ENCODE data around the gene TSSK6. TPM values are rescaled to one million over a fixed set of nuclear protein-coding genes. Genes with fewer than 3 reads are reported as not detected.
A peak's percentile ranks its signal among the peaks of the same experiment; 100 is the strongest.

The TSSK6 gene
- total and polyA plus RNA-seq, 4 donors: 0.21 to 2.3 (median 1.1) TPM

- Histone ChIP-seq H3K27ac (ENCODE audit: low read depth in 1 of 2, low read length in 2 of 2) (no peak overlapping the region), H3K9ac (ENCODE audit: low read depth in 1 of 2, low read length in 2 of 2) (no peak overlapping the region), H3K27me3 (ENCODE audit: control insufficient read depth in 4 of 4, insufficient read depth in 4 of 4, low read length in 3 of 4) (peaks cover 0 to 8% (median 2%) of the 10 kb centered on the region in 4 donors), H3K4me1 (ENCODE audit: control insufficient read depth in 4 of 4, insufficient read depth in 4 of 4, low read length in 3 of 4) (peaks cover 0 to 9% (median 6%) of the 10 kb centered on the region in 4 donors), H3K36me3 (ENCODE audit: control insufficient read depth in 4 of 4, insufficient read depth in 3 of 4, low read depth in 1 of 4, low read length in 3 of 4) (no peaks in the 10 kb centered on the region), H3K9me3 (ENCODE audit: control insufficient read depth in 4 of 4, low read length in 3 of 4) (peaks cover 0 to 3% (median 0%) of the 10 kb centered on the region in 4 donors), H3K4me3 (ENCODE audit: low read depth in 1 of 3, low read length in 3 of 3) (peak overlapping the region in 1 of 3 donors; percentile 8)
- peak; percentile 95 for DNase-seq (ENCODE audit: low spot score)
- no peak for TF ChIP-seq GABPA (IDR thresholded peaks at IDR 0.05 in 1 of 2, conservative IDR thresholded peaks at IDR 0.05 in 1 of 2)
- TF ChIP-seq HNF4G (IDR thresholded peaks at IDR 0.05): no peak
- no peak for TF ChIP-seq NR2F2 (IDR thresholded peaks at IDR 0.05)
- TF ChIP-seq, protein P1, sequence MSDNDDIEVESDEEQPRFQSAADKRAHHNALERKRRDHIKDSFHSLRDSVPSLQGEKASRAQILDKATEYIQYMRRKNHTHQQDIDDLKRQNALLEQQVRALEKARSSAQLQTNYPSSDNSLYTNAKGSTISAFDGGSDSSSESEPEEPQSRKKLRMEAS (IDR thresholded peaks at IDR 0.05): no peak
- TF ChIP-seq, protein P2, sequence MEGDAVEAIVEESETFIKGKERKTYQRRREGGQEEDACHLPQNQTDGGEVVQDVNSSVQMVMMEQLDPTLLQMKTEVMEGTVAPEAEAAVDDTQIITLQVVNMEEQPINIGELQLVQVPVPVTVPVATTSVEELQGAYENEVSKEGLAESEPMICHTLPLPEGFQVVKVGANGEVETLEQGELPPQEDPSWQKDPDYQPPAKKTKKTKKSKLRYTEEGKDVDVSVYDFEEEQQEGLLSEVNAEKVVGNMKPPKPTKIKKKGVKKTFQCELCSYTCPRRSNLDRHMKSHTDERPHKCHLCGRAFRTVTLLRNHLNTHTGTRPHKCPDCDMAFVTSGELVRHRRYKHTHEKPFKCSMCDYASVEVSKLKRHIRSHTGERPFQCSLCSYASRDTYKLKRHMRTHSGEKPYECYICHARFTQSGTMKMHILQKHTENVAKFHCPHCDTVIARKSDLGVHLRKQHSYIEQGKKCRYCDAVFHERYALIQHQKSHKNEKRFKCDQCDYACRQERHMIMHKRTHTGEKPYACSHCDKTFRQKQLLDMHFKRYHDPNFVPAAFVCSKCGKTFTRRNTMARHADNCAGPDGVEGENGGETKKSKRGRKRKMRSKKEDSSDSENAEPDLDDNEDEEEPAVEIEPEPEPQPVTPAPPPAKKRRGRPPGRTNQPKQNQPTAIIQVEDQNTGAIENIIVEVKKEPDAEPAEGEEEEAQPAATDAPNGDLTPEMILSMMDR (IDR thresholded peaks at IDR 0.05; ENCODE audit: low read depth, low read length, missing input control): no peak
- TF ChIP-seq SP1 (IDR thresholded peaks at IDR 0.05): no peak
- 14% methylated on average over 74 of the region's 74 CpGs for WGBS
These were observed 24.8 kb upstream of the TSSK6 start for GRCh38 chr19:19540064-19540714.

DNA sequence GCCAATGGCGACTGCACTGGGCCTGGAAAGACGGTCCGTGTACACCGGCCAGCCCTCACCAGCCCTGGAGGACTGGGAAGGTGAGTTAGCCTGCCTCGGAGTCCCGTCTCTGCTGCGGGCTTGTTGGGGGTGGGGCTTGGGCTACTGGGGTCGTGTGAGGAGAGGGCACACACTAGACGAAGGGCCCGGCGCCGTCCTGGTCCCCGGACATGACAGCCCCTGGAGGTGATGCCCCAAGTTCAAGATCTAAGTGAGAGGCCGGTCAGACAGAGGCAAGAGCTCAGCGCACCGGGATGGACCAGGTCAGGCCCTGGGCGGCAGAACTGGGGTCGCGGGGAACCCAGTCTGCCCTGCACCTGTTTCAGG is 24.3 kb upstream of the TSSK6 start:
- Histone ChIP-seq H3K4me1 (ENCODE audit: control insufficient read depth in 4 of 4, insufficient read depth in 4 of 4, low read length in 3 of 4) (peaks cover 0 to 9% (median 6%) of the 10 kb centered on the region in 4 donors), H3K27ac (ENCODE audit: low read depth in 1 of 2, low read length in 2 of 2) (no peak overlapping the region), H3K27me3 (ENCODE audit: control insufficient read depth in 4 of 4, insufficient read depth in 4 of 4, low read length in 3 of 4) (peaks cover 0 to 8% (median 2%) of the 10 kb centered on the region in 4 donors), H3K36me3 (ENCODE audit: control insufficient read depth in 4 of 4, insufficient read depth in 3 of 4, low read depth in 1 of 4, low read length in 3 of 4) (no peaks in the 10 kb centered on the region), H3K4me3 (ENCODE audit: low read depth in 1 of 3, low read length in 3 of 3) (no peak overlapping the region), H3K9me3 (ENCODE audit: control insufficient read depth in 4 of 4, low read length in 3 of 4) (peaks cover 0 to 3% (median 0%) of the 10 kb centered on the region in 4 donors), H3K9ac (ENCODE audit: low read depth in 1 of 2, low read length in 2 of 2) (no peak overlapping the region)
- 29% methylated on average over 19 of the region's 19 CpGs for WGBS
- TF ChIP-seq RAD21 (IDR thresholded peaks at IDR 0.05) (no peak), SP1 (IDR thresholded peaks at IDR 0.05) (no peak), REST (IDR thresholded peaks at IDR 0.05) (no peak), EGR1 (IDR thresholded peaks at IDR 0.05; ENCODE audit: low read depth in 2 of 2) (no peak), HNF4A (conservative IDR thresholded peaks at IDR 0.05) (no peak), RXRA (IDR thresholded peaks at IDR 0.05) (no peak), JUND (IDR thresholded peaks at IDR 0.05) (no peak), NR2F2 (IDR thresholded peaks at IDR 0.05) (no peak), TAF1 (conservative IDR thresholded peaks at IDR 0.05) (no peak)
- TF ChIP-seq, protein P1 (IDR thresholded peaks at IDR 0.05): no peak
- no peak for DNase-seq (ENCODE audit: low spot score)

All from liver (tissue), 9 donors.